Transverse colon (tissue), 3 donors: ENCODE data around the gene SESN1.

Source experiments
- EP300 ChIP-seq: sonication (generic); formaldehyde crosslinking; IDR thresholded peaks from one replicate; pipeline ENCODE4 v1.6.1; 2017; ENCODE audit warnings: antibody characterized with exemption, low read depth
- POLR2A ChIP-seq: fragments of 450-650 bp; IDR thresholded peaks from one replicate; pipeline ENCODE4 v1.6.1; 2016; ENCODE audit warnings: antibody characterized with exemption, mild to moderate bottlenecking, moderate library complexity
- TF ChIP-seq, protein P1 (sequence below), 5 experiments: fragments of 200-600 bp in 3 of 5; fragments of 450-650 bp in 2 of 5; sonication (generic) in 3 of 5; IDR thresholded peaks; 1 replicate in 2 of 5; 2 replicates in 3 of 5; pipeline ENCODE4 v1.5.1; 2016 to 2017; ENCODE audit warnings: antibody characterized with exemption in 5 of 5, inconsistent platforms in 3 of 5, mild to moderate bottlenecking in 2 of 5, moderate library complexity in 1 of 5

DNA sequence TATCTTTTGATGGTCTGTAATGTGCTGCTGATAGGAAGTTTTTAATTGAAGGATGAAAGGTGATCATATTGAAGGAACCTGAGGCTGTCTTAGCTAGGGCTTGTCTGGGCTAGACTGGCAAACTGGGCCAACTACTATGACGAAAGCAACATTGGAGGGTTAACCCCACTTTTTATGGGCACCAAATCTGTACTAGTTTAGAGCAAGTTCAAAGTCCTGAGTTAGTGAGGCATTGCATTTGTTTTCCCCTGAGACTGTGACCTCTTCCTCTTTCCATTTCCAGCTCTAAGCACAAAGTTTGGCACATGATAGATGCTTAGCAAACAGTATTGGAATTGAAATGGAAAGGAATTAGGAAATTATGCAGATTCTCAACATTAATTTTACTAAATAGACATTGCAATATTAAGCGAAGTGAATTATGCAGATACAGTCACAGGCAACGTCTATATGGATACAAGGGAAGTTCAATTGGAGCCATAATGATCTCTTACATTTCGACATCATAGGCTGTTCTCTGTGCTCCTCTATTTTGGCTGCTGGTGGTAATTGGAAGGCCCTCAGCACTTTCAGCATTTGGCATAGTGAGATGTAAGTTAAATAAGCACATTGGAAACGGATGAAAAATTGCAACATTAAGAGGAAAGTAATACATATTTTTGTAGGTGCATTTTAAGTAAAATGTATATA, 22.8 kb upstream of the SESN1 start:
- TF ChIP-seq, protein P1, sequence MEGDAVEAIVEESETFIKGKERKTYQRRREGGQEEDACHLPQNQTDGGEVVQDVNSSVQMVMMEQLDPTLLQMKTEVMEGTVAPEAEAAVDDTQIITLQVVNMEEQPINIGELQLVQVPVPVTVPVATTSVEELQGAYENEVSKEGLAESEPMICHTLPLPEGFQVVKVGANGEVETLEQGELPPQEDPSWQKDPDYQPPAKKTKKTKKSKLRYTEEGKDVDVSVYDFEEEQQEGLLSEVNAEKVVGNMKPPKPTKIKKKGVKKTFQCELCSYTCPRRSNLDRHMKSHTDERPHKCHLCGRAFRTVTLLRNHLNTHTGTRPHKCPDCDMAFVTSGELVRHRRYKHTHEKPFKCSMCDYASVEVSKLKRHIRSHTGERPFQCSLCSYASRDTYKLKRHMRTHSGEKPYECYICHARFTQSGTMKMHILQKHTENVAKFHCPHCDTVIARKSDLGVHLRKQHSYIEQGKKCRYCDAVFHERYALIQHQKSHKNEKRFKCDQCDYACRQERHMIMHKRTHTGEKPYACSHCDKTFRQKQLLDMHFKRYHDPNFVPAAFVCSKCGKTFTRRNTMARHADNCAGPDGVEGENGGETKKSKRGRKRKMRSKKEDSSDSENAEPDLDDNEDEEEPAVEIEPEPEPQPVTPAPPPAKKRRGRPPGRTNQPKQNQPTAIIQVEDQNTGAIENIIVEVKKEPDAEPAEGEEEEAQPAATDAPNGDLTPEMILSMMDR (IDR thresholded peaks at IDR 0.05): no peak
- TF ChIP-seq POLR2A: no peak
- no peak for TF ChIP-seq EP300
